Measurements from ENCODE around the gene RWDD4.

DNA sequence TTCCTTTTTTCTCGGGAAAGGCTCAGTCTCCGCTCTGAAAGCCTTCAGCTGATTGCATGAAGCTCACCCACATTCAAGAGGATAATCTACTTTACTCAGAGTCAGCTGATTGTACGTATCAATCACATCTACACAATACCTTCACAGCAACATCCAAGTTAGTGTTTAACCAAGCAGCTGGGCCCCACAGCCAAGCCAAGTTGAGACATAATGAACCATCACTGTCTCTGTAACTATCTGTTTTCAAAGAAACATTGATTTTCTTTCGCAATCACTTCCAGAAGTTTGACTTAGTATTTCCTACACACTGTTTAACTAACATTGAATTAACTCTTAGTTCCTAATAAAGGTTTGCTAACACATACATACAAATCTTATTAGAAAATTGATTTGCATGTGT lies 40.3 kb downstream of the RWDD4 start:
- TF ChIP-seq POLR2AphosphoS5 (IDR thresholded peaks at IDR 0.05; ENCODE audit: low read depth, low read length) (no peak), POLR2A (IDR thresholded peaks at IDR 0.05; ENCODE audit: low read depth, low read length) (no peak), TAF1 (IDR thresholded peaks at IDR 0.05; ENCODE audit: low read depth, low read length) (no peak)
